Measurements from ENCODE around the gene ITGBL1.

GRCh38 chr13:101706651-101707050 lies 254.2 kb downstream of the ITGBL1 start:
- no peak for TF ChIP-seq CTCF (conservative IDR thresholded peaks at IDR 0.05; ENCODE audit: low read depth, low read length)
- TF ChIP-seq EZH2 (IDR thresholded peaks at IDR 0.05; ENCODE audit: low read length, unreplicated experiment), result no peak
- no peak for TF ChIP-seq EZH2phosphoT487 (IDR thresholded peaks at IDR 0.05; ENCODE audit: borderline replicate concordance, low read length)
